Panc1 (cell line): ENCODE data around the gene FHIT. TPM values are rescaled to one million over a fixed set of nuclear protein-coding genes. Genes with fewer than 3 reads are reported as not detected.

Experiments used
- ATAC-seq: fragments of 200-7000 bp; cut with Tn5 transposase; 2 replicates; pipeline ENCODE4 v1.9.1; 2020; ENCODE audit warnings: mild to moderate bottlenecking, moderate library complexity
- BruUV-seq: library from RNA; stranded (reverse); fragments of 400-500 nt; replicated peaks from 2 replicates; lab custom pipeline; 2021; lab: Mats Ljungman, UMichigan
- CTCF ChIA-PET: fragments of 300-600 bp; sonication (Branson Sonifier 250); formaldehyde crosslinking; loops from one replicate; lab custom pipeline; 2022; ENCODE audit warnings: antibody characterized with exemption; lab: Charles Lee
- POLR2A ChIA-PET: fragments of 300-600 bp; sonication (Branson Sonifier 250); formaldehyde crosslinking; loops from one replicate; lab custom pipeline; 2022; ENCODE audit warnings: antibody characterized with exemption; lab: Charles Lee
- DNase-seq: peaks from one replicate; pipeline ENCODE4 v3.0.0-alpha.2; 2010; ENCODE audit warnings: low read depth, low spot score
- H3K27ac ChIP-seq: 2 replicates; pipeline ENCODE4 v1.5.1; 2011; ENCODE audit warnings: mild to moderate bottlenecking, low read length, inconsistent platforms
- H3K27me3 ChIP-seq: fragments of 200-500 bp; sonication (Bioruptor generic); 2 replicates; pipeline ENCODE4 v1.6.0; 2014; ENCODE audit warnings: low read length, inconsistent platforms; ENCODE audit not compliant: control insufficient read depth, insufficient read depth
- H3K36me3 ChIP-seq: fragments of 200-500 bp; sonication (Bioruptor generic); 2 replicates; pipeline ENCODE4 v1.5.1; 2014; ENCODE audit warnings: inconsistent platforms, mild to moderate bottlenecking, low read length, moderate library complexity; ENCODE audit not compliant: control insufficient read depth, insufficient read depth
- H3K4me1 ChIP-seq: 2 replicates; pipeline ENCODE4 v1.5.1; 2011; ENCODE audit warnings: inconsistent platforms, mild to moderate bottlenecking, low read length, moderate library complexity; ENCODE audit not compliant: control insufficient read depth, insufficient read depth
- H3K4me3 ChIP-seq, 2 experiments: 2 replicates each; pipeline ENCODE4 v1.5.1; 2011 to 2012; ENCODE audit warnings: low read depth in 2 of 2, low read length in 2 of 2, mild to moderate bottlenecking in 2 of 2, inconsistent platforms in 1 of 2, moderate library complexity in 1 of 2
- H3K9me3 ChIP-seq: fragments of 200-500 bp; sonication (Bioruptor generic); 2 replicates; pipeline ENCODE4 v1.5.1; 2014; ENCODE audit warnings: low read depth, mild to moderate bottlenecking, inconsistent platforms, low read length, moderate library complexity; ENCODE audit not compliant: control insufficient read depth, insufficient read depth
- CTCF ChIP-seq: fragments of 450-650 bp; IDR thresholded peaks from 2 replicates; pipeline ENCODE4 v1.5.1; 2017; ENCODE audit warnings: mild to moderate bottlenecking
- POLR2AphosphoS5 ChIP-seq: IDR thresholded peaks from 2 replicates; pipeline ENCODE4 v1.6.1; 2012; ENCODE audit warnings: mild to moderate bottlenecking, low read depth, low read length, moderate library complexity
- REST ChIP-seq, 2 experiments: IDR thresholded peaks; 2 replicates each; pipeline ENCODE4 v1.6.1; 2011 to 2012; ENCODE audit warnings: low read depth in 2 of 2, control low read depth in 1 of 2, low read length in 1 of 2, mild to moderate bottlenecking in 1 of 2, moderate library complexity in 1 of 2; ENCODE audit not compliant: insufficient read depth in 1 of 2
- SIN3A ChIP-seq: IDR thresholded peaks from 2 replicates; pipeline ENCODE4 v1.6.1; 2012; ENCODE audit warnings: low read depth, mild to moderate bottlenecking, low read length, moderate library complexity, borderline replicate concordance; ENCODE audit not compliant: insufficient read depth
- TCF7L2 ChIP-seq: IDR thresholded peaks from 2 replicates; pipeline ENCODE4 v1.6.1; 2011; ENCODE audit warnings: mild to moderate bottlenecking, low read depth, low read length, inconsistent platforms
- in situ Hi-C: cut with HindIII; loops from 2 replicates; pipeline ENCODE4 v1.10.0; 2016; ENCODE audit warnings: low sequenced_read_pairs, low pct_unique_long_range_greater_than_20kb
- intact Hi-C: fragments of 100-400 bp; cut with micrococcal nuclease; formaldehyde crosslinking; loops from one replicate; pipeline ENCODE4 v1.10.0; 2022; ENCODE audit not compliant: unreplicated experiment
- total RNA-seq: library from RNA; stranded (reverse); gene quantifications from one replicate; pipeline ENCODE4 v1.2.1, GENCODE V29; 2021; ENCODE audit not compliant: unreplicated experiment

The FHIT gene
- total RNA-seq, 1 experiment from 2014 or later: 2.2 TPM

GRCh38 chr3:60531759-60532158, 719.5 kb downstream of the FHIT start:
- Histone ChIP-seq H3K9me3 (no peaks in the 10 kb centered on the region), H3K27me3 (no peaks in the 10 kb centered on the region), H3K27ac (no peak overlapping the region), H3K4me3 (no peak overlapping the region), H3K4me1 (no peaks in the 10 kb centered on the region), H3K36me3 (no peaks in the 10 kb centered on the region)
- BruUV-seq: no TSS peak
- TF ChIP-seq SIN3A (no peak), POLR2AphosphoS5 (no peak), CTCF (no peak), TCF7L2 (no peak), REST (IDR thresholded peaks at IDR 0.05; ENCODE audit: insufficient read depth in 1 of 2, low read depth in 2 of 2, low read length in 1 of 2) (no peak)
- DNase-seq (no peak), ATAC-seq (no peak)
- ChIA-PET CTCF (no interaction called here), POLR2A (no interaction called here)
- in situ Hi-C loops: no loop called here
- intact Hi-C loops: no loop called here

GRCh38 chr3:60528651-60529050, 722.6 kb downstream of the FHIT start:
- no peak overlapping the region for H3K4me3 ChIP-seq
- H3K27me3 ChIP-seq: no peaks in the 10 kb centered on the region
- H3K36me3 ChIP-seq: no peaks in the 10 kb centered on the region
- intact Hi-C loops (no loop called here), in situ Hi-C loops (no loop called here)
- no peak overlapping the region for H3K27ac ChIP-seq
- no peak for DNase-seq
- H3K4me1 ChIP-seq: no peaks in the 10 kb centered on the region
- TF ChIP-seq SIN3A (no peak), POLR2AphosphoS5 (no peak), REST (IDR thresholded peaks at IDR 0.05; ENCODE audit: insufficient read depth in 1 of 2, low read depth in 2 of 2, low read length in 1 of 2) (no peak), TCF7L2 (no peak), CTCF (no peak)
- no peak for ATAC-seq
- no TSS peak for BruUV-seq
- no peaks in the 10 kb centered on the region for H3K9me3 ChIP-seq
- POLR2A ChIA-PET: no interaction called here
- CTCF ChIA-PET: no interaction called here
